Peyer's patch (tissue), 4 donors: ENCODE measurements around the gene RNF26.

Experiments used
- POLR2A ChIP-seq, 2 donors: fragments of 450-650 bp; IDR thresholded peaks; one replicate each; pipeline ENCODE4 v1.5.1; 2017; ENCODE audit warnings: antibody characterized with exemption in 2 of 2, mild to moderate bottlenecking in 2 of 2, moderate library complexity in 2 of 2
- TF ChIP-seq, protein P1 (sequence below), 6 experiments: fragments of 450-650 bp in 4 of 6; fragments of 200-600 bp in 2 of 6; sonication (generic) in 1 of 6; IDR thresholded peaks; one replicate each; pipeline ENCODE4 v1.5.1; 2017 to 2019; ENCODE audit warnings: antibody characterized with exemption in 6 of 6, mild to moderate bottlenecking in 3 of 6, moderate library complexity in 1 of 6

DNA sequence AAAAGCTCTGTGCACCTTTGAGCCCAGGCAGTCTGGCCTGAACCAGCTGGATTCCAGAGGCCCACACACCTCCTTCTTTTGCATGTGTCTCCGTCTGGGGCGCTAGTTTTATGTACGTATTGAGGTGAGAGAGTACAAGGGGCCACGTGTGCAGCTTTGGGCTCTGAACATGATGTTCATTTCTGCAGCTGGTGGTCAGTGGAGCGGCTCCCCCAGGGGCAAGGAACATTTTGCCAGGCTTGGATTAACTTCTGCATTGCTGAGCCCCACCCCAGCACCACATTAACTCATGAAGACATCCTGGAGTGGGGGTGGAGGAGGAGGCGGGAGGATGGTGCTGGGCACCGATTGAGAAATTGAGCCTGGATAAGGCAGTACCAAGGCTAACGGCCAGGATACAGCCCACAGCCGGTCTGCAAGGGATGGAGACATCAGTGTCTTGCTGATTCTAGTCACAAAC lies 33.4 kb downstream of the RNF26 start:
- TF ChIP-seq, protein P1, sequence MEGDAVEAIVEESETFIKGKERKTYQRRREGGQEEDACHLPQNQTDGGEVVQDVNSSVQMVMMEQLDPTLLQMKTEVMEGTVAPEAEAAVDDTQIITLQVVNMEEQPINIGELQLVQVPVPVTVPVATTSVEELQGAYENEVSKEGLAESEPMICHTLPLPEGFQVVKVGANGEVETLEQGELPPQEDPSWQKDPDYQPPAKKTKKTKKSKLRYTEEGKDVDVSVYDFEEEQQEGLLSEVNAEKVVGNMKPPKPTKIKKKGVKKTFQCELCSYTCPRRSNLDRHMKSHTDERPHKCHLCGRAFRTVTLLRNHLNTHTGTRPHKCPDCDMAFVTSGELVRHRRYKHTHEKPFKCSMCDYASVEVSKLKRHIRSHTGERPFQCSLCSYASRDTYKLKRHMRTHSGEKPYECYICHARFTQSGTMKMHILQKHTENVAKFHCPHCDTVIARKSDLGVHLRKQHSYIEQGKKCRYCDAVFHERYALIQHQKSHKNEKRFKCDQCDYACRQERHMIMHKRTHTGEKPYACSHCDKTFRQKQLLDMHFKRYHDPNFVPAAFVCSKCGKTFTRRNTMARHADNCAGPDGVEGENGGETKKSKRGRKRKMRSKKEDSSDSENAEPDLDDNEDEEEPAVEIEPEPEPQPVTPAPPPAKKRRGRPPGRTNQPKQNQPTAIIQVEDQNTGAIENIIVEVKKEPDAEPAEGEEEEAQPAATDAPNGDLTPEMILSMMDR (IDR thresholded peaks at IDR 0.05), result peak in 1 of 6 experiments; percentile 18
- TF ChIP-seq POLR2A (IDR thresholded peaks at IDR 0.05), result no peak
